ENCODE measurements around the gene PTGDR.

PTGDR gene, protein sequence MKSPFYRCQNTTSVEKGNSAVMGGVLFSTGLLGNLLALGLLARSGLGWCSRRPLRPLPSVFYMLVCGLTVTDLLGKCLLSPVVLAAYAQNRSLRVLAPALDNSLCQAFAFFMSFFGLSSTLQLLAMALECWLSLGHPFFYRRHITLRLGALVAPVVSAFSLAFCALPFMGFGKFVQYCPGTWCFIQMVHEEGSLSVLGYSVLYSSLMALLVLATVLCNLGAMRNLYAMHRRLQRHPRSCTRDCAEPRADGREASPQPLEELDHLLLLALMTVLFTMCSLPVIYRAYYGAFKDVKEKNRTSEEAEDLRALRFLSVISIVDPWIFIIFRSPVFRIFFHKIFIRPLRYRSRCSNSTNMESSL
- total RNA-seq: 5.5 to 27.6 (median 12.8) reads per million in 3 donors

DNA sequence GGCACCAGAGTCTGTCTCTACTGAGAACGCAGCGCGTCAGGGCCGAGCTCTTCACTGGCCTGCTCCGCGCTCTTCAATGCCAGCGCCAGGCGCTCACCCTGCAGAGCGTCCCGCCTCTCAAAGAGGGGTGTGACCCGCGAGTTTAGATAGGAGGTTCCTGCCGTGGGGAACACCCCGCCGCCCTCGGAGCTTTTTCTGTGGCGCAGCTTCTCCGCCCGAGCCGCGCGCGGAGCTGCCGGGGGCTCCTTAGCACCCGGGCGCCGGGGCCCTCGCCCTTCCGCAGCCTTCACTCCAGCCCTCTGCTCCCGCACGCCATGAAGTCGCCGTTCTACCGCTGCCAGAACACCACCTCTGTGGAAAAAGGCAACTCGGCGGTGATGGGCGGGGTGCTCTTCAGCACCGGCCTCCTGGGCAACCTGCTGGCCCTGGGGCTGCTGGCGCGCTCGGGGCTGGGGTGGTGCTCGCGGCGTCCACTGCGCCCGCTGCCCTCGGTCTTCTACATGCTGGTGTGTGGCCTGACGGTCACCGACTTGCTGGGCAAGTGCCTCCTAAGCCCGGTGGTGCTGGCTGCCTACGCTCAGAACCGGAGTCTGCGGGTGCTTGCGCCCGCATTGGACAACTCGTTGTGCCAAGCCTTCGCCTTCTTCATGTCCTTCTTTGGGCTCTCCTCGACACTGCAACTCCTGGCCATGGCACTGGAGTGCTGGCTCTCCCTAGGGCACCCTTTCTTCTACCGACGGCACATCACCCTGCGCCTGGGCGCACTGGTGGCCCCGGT lies at the start of gene PTGDR:
Gene PTGDR, plus strand, starts transcription at position 198 of the 778 bp plus-strand sequence. Its CDS starts 117 bp downstream, at position 315.
- Histone ChIP-seq H3K27me3 (replicated peaks; ENCODE audit: control insufficient read depth, insufficient read depth, low read length, poor library complexity, severe bottlenecking) (peaks cover 4% of the 10 kb centered on the region), H3K4me3 (ENCODE audit: insufficient read depth, low read depth, low read length, poor library complexity, severe bottlenecking) (peak within 1 kb of the TSS; percentile 68)

GRCh38 chr14:52219488-52220084 lies 47.9 kb upstream of the PTGDR start:
- Histone ChIP-seq H3K27ac (ENCODE audit: insufficient read depth, low read length, poor library complexity, severe bottlenecking) (no peak overlapping the region), H3K9me3 (ENCODE audit: control insufficient read depth, low read length) (no peaks in the 10 kb centered on the region), H3K4me1 (ENCODE audit: control insufficient read depth, insufficient read depth, low read length, poor library complexity, severe bottlenecking) (peaks cover 5% of the 10 kb centered on the region), H3K36me3 (ENCODE audit: control insufficient read depth, insufficient read depth, low read length) (no peaks in the 10 kb centered on the region), H3K27me3 (replicated peaks; ENCODE audit: control insufficient read depth, insufficient read depth, low read length, poor library complexity, severe bottlenecking) (no peaks in the 10 kb centered on the region), H3K4me3 (ENCODE audit: insufficient read depth, low read depth, low read length, poor library complexity, severe bottlenecking) (no peak overlapping the region)
- DNase-seq: no peak

More for the DNA sequence above, at the start of gene PTGDR:
- no peaks in the 10 kb centered on the region for H3K9me3 ChIP-seq (ENCODE audit: control insufficient read depth, low read length)
- H3K27ac ChIP-seq (ENCODE audit: insufficient read depth, low read length, poor library complexity, severe bottlenecking): no peak within 1 kb of the TSS
- peaks cover 33% of the 10 kb centered on the region for H3K4me1 ChIP-seq (ENCODE audit: control insufficient read depth, insufficient read depth, low read length, poor library complexity, severe bottlenecking)
- H3K36me3 ChIP-seq (ENCODE audit: control insufficient read depth, insufficient read depth, low read length): no peaks in the 10 kb centered on the region
- peak; percentile 17 to 40 (median 37) for DNase-seq

GRCh38 chr14:52220924-52221811 lies 46.3 kb upstream of the PTGDR start:
- Histone ChIP-seq H3K4me1 (ENCODE audit: control insufficient read depth, insufficient read depth, low read length, poor library complexity, severe bottlenecking) (peaks cover 5% of the 10 kb centered on the region), H3K27ac (ENCODE audit: insufficient read depth, low read length, poor library complexity, severe bottlenecking) (peak overlapping the region; percentile 21), H3K9me3 (ENCODE audit: control insufficient read depth, low read length) (no peaks in the 10 kb centered on the region), H3K4me3 (ENCODE audit: insufficient read depth, low read depth, low read length, poor library complexity, severe bottlenecking) (peak overlapping the region; percentile 53), H3K27me3 (replicated peaks; ENCODE audit: control insufficient read depth, insufficient read depth, low read length, poor library complexity, severe bottlenecking) (no peaks in the 10 kb centered on the region), H3K36me3 (ENCODE audit: control insufficient read depth, insufficient read depth, low read length) (no peaks in the 10 kb centered on the region)
- no peak for DNase-seq

DNA sequence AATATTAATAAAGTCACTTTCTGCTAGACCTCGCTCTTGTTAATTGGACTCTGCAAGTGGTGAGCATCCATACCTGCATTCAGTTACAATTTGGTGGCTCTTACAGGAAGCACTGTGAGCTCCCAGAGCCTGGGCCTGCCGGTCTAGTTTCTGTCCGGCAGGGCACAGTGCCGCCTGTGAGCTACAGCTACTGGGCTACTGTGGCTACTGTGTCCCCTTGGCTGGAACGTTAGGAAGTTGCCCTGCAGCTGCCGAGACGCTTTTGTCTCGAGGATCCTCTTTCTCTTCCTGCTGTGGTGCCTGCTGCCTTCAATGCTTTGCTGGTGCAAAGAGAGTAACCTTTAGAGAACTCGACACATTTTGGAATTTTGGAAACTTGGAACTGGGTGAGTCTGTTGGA lies 44.6 kb upstream of the PTGDR start:
- Histone ChIP-seq H3K4me3 (ENCODE audit: insufficient read depth, low read depth, low read length, poor library complexity, severe bottlenecking) (no peak overlapping the region), H3K9me3 (ENCODE audit: control insufficient read depth, low read length) (no peaks in the 10 kb centered on the region), H3K27me3 (replicated peaks; ENCODE audit: control insufficient read depth, insufficient read depth, low read length, poor library complexity, severe bottlenecking) (no peaks in the 10 kb centered on the region), H3K4me1 (ENCODE audit: control insufficient read depth, insufficient read depth, low read length, poor library complexity, severe bottlenecking) (peaks cover 5% of the 10 kb centered on the region), H3K36me3 (ENCODE audit: control insufficient read depth, insufficient read depth, low read length) (no peaks in the 10 kb centered on the region), H3K27ac (ENCODE audit: insufficient read depth, low read length, poor library complexity, severe bottlenecking) (no peak overlapping the region)
- DNase-seq: no peak

DNA sequence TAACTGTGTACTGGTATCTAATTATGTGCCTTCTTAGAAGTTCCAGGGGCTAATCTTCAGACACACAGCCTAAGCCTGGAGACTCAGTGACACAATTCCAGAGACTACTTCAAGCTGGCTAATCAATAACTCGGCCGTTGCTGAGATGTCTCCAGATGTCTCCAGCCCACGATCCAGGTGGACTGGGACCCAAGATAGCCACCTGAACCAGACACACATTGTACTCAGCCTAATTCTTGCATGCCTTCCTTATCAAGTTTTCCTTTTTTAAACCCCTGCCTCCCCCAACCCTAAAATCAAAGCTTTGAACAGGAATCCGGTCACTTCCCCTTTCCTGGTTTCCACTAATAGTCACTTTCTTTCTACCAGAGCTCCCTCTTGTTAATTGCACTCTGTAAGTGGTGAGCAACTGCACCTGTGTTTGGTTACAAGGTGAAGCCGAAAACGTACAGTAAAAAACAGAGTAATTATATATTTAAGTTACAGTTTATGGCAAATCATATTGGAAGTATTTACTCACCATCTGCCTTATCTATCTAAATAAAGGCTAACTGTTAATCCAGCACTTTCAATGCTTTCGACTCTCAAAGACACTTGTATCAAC lies 39.8 kb upstream of the PTGDR start:
- H3K36me3 ChIP-seq (ENCODE audit: control insufficient read depth, insufficient read depth, low read length): no peaks in the 10 kb centered on the region
- no peaks in the 10 kb centered on the region for H3K9me3 ChIP-seq (ENCODE audit: control insufficient read depth, low read length)
- no peaks in the 10 kb centered on the region for H3K4me1 ChIP-seq (ENCODE audit: control insufficient read depth, insufficient read depth, low read length, poor library complexity, severe bottlenecking)
- no peak overlapping the region for H3K4me3 ChIP-seq (ENCODE audit: insufficient read depth, low read depth, low read length, poor library complexity, severe bottlenecking)
- H3K27ac ChIP-seq (ENCODE audit: insufficient read depth, low read length, poor library complexity, severe bottlenecking): no peak overlapping the region
- no peak for DNase-seq
- H3K27me3 ChIP-seq (replicated peaks; ENCODE audit: control insufficient read depth, insufficient read depth, low read length, poor library complexity, severe bottlenecking): no peaks in the 10 kb centered on the region

DNA sequence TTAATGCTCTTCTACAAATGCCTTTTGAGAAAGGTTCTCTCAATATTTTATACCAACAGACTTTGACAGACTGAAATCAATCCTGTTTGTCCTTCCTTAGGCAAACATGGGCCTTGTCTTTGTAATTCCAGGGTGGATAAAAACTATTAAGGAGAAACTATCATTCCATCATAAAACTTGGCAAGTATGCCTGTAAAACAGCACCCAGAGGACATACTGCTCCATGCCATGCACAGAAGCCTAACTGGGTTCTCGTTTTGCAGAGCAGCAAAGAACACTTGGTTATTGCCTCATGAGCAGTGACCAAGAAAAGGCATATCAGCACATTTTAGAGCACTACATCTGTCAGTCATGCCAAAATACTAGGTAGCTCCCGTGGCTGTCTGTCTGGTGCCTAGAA lies 33.8 kb upstream of the PTGDR start:
- Histone ChIP-seq H3K4me3 (ENCODE audit: insufficient read depth, low read depth, low read length, poor library complexity, severe bottlenecking) (no peak overlapping the region), H3K4me1 (ENCODE audit: control insufficient read depth, insufficient read depth, low read length, poor library complexity, severe bottlenecking) (no peaks in the 10 kb centered on the region), H3K27me3 (replicated peaks; ENCODE audit: control insufficient read depth, insufficient read depth, low read length, poor library complexity, severe bottlenecking) (no peaks in the 10 kb centered on the region), H3K27ac (ENCODE audit: insufficient read depth, low read length, poor library complexity, severe bottlenecking) (no peak overlapping the region), H3K36me3 (ENCODE audit: control insufficient read depth, insufficient read depth, low read length) (no peaks in the 10 kb centered on the region), H3K9me3 (ENCODE audit: control insufficient read depth, low read length) (no peaks in the 10 kb centered on the region)
- no peak for DNase-seq

DNA sequence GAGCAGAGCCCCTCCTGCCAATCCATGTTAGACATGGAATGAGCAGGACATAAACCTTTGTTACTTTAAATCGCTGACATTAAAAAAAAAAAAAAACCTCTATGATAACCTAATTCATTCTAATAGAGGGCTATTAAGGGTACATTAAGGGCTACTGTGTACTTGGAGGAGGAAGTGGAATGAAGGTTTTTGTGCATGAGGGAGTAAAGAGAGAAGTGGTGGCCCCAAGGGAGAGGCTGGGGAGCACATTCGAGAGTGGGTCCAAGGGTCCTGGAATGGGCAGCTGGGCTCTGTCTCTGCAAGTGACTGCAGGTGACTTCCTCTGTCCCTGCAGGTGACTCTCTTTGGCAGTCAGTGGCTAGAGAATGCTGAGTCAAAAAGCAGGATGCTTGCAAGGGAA lies 32.1 kb upstream of the PTGDR start:
- Histone ChIP-seq H3K4me1 (ENCODE audit: control insufficient read depth, insufficient read depth, low read length, poor library complexity, severe bottlenecking) (no peaks in the 10 kb centered on the region), H3K9me3 (ENCODE audit: control insufficient read depth, low read length) (no peaks in the 10 kb centered on the region), H3K36me3 (ENCODE audit: control insufficient read depth, insufficient read depth, low read length) (no peaks in the 10 kb centered on the region), H3K4me3 (ENCODE audit: insufficient read depth, low read depth, low read length, poor library complexity, severe bottlenecking) (no peak overlapping the region), H3K27me3 (replicated peaks; ENCODE audit: control insufficient read depth, insufficient read depth, low read length, poor library complexity, severe bottlenecking) (no peaks in the 10 kb centered on the region), H3K27ac (ENCODE audit: insufficient read depth, low read length, poor library complexity, severe bottlenecking) (no peak overlapping the region)
- DNase-seq: no peak

- Histone ChIP-seq H3K36me3 (ENCODE audit: control insufficient read depth, insufficient read depth, low read length) (no peaks in the 10 kb centered on the region), H3K9me3 (ENCODE audit: control insufficient read depth, low read length) (no peaks in the 10 kb centered on the region), H3K4me3 (ENCODE audit: insufficient read depth, low read depth, low read length, poor library complexity, severe bottlenecking) (no peak overlapping the region), H3K4me1 (ENCODE audit: control insufficient read depth, insufficient read depth, low read length, poor library complexity, severe bottlenecking) (no peaks in the 10 kb centered on the region), H3K27me3 (replicated peaks; ENCODE audit: control insufficient read depth, insufficient read depth, low read length, poor library complexity, severe bottlenecking) (no peaks in the 10 kb centered on the region), H3K27ac (ENCODE audit: insufficient read depth, low read length, poor library complexity, severe bottlenecking) (no peak overlapping the region)
- no peak for DNase-seq
Observed at GRCh38 chr14:52235866-52236510, 31.5 kb upstream of the PTGDR start.

- no peak for DNase-seq
- no peak overlapping the region for H3K4me3 ChIP-seq (ENCODE audit: insufficient read depth, low read depth, low read length, poor library complexity, severe bottlenecking)
- H3K27me3 ChIP-seq (replicated peaks; ENCODE audit: control insufficient read depth, insufficient read depth, low read length, poor library complexity, severe bottlenecking): no peaks in the 10 kb centered on the region
- H3K4me1 ChIP-seq (ENCODE audit: control insufficient read depth, insufficient read depth, low read length, poor library complexity, severe bottlenecking): no peaks in the 10 kb centered on the region
- no peaks in the 10 kb centered on the region for H3K9me3 ChIP-seq (ENCODE audit: control insufficient read depth, low read length)
- no peaks in the 10 kb centered on the region for H3K36me3 ChIP-seq (ENCODE audit: control insufficient read depth, insufficient read depth, low read length)
- no peak overlapping the region for H3K27ac ChIP-seq (ENCODE audit: insufficient read depth, low read length, poor library complexity, severe bottlenecking)
Observed at GRCh38 chr14:52238682-52239081, 28.8 kb upstream of the PTGDR start.

All from effector memory CD4-positive, alpha-beta T cell (primary cell).